ENCODE measurements around the gene LIMS4. TPM values are rescaled to one million over a fixed set of nuclear protein-coding genes. Genes with fewer than 3 reads are reported as not detected.
A peak's percentile ranks its signal among the peaks of the same experiment; 100 is the strongest.
"Not testable (repeated sequence)": the region's sequence is repeated elsewhere in the genome, so short reads cannot be mapped to it uniquely, and the experiment has no call there.

LIMS4 gene
- total RNA-seq, 2 donors from 2014 or later, result 0.17 to 1.1 TPM

DNA sequence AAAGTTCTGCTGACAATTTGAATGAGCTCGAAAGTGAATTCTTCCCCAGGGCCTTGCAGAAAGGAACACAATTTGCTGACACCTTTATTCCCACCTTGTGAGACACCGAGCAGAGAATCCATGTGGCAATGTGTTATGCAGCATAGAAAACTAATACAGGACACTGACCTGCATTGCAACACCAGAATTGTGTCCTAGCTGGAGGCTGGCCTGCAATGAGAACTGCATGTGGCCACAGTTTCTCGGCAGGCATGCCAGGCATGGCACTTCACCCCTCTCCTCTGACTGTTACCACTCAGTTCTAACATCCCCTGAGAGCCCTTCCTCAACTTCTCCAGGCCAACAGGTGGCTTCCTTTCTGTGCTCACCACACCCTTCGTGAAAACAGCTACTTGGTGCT, 46.9 kb downstream of the LIMS4 start:
- H3K27me3 Mint-ChIP-seq (ENCODE audit: low read depth); H3K4me1 Mint-ChIP-seq (ENCODE audit: low read depth); DNase-seq; H3K36me3 Mint-ChIP-seq (ENCODE audit: insufficient read depth in 2 of 2); H3K4me3 Mint-ChIP-seq; H3K27ac Mint-ChIP-seq; ATAC-seq (replicated peaks in 1 of 2); H3K9me3 Mint-ChIP-seq: not testable (repeated sequence)

DNA sequence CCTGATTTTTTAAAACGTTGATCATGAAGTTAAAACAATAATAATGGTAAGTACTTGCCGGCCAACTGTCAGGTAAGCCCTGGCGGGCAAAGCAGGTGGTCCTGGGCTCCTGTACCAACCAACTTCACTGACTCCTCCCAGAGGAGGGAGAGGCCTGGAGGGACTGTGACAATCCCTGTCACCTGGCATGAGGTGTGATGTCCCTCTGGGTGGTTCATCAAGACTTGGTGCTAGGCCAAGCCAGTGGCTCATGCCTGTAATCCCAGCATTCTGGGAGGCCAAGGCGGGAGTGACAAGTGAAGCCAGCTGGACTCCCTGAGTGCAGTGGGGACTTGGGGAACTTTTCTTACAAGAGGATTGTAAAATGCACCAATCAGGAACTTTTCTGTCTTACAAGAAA, 48.2 kb downstream of the LIMS4 start:
- not testable (repeated sequence) for H3K9me3 Mint-ChIP-seq; H3K4me3 Mint-ChIP-seq; H3K27me3 Mint-ChIP-seq (ENCODE audit: low read depth); H3K36me3 Mint-ChIP-seq (ENCODE audit: insufficient read depth in 2 of 2); H3K27ac Mint-ChIP-seq; H3K4me1 Mint-ChIP-seq (ENCODE audit: low read depth); DNase-seq; ATAC-seq (replicated peaks in 1 of 2)

DNA sequence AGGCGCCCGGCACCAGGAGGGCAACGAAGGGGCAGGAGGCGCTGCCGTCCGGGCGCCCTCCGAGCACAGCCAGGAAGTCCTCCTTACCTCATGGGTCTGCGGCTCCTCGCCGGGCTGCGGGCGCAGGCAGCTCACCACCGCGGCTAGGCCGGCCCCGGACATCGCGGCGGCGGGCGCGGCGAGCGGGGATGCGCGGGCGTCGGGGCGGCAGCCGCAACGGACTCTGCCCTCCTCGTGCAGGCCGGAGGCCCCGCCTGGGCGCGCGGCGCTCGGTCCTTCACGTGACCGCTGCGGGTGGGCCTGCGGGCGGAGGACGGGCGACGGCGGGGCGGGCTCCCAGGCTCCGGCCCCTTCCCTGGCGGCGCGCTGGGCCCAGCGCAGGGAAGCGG, 49.0 kb downstream of the LIMS4 start:
- H3K9me3 Mint-ChIP-seq; H3K27ac Mint-ChIP-seq; H3K4me3 Mint-ChIP-seq; H3K4me1 Mint-ChIP-seq (ENCODE audit: low read depth); H3K36me3 Mint-ChIP-seq (ENCODE audit: insufficient read depth in 2 of 2); DNase-seq; H3K27me3 Mint-ChIP-seq (ENCODE audit: low read depth): not testable (repeated sequence)
- ATAC-seq (replicated peaks in 1 of 2), result peak; percentile 59 to 68

DNA sequence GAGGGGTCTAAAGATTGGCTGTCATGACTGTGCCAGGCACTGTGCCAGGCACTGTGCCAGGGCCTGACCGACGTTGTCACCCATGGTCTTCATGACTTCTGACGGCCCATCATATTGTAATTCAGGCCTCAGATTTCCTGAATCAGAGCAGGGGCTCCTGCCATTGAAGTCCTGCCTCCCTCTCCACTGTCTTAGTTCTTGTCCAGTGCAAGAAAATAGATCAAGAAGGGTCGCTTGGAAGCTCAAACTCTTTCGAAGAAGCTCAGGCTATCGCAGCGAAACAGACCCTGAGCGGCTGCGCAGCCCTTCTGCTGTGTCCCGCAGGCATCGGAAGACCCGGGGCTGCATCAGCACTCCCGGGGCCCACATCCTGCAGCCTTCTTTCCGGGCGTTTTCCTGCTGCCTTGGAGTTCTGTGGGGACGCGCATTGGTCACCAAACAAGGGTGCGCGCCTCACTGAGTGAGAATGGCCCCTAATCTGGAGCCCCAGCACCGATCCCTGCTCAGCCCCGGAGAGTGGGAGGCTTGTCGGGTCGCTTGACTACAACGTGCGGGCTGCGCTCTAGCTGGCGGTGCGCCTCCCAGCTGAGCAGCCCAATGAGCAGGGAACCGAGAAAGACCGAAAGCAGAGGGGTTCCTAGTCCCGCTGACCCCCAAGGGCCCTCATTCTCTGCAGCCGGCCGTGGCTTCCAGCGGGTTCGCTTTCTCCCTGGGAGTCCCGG, 49.6 kb downstream of the LIMS4 start:
- H3K27ac Mint-ChIP-seq; H3K27me3 Mint-ChIP-seq (ENCODE audit: low read depth); H3K36me3 Mint-ChIP-seq (ENCODE audit: insufficient read depth in 2 of 2); H3K4me3 Mint-ChIP-seq; H3K4me1 Mint-ChIP-seq (ENCODE audit: low read depth); DNase-seq; H3K9me3 Mint-ChIP-seq: not testable (repeated sequence)
- ATAC-seq (replicated peaks in 1 of 2), result peak; percentile 25 to 49

DNA sequence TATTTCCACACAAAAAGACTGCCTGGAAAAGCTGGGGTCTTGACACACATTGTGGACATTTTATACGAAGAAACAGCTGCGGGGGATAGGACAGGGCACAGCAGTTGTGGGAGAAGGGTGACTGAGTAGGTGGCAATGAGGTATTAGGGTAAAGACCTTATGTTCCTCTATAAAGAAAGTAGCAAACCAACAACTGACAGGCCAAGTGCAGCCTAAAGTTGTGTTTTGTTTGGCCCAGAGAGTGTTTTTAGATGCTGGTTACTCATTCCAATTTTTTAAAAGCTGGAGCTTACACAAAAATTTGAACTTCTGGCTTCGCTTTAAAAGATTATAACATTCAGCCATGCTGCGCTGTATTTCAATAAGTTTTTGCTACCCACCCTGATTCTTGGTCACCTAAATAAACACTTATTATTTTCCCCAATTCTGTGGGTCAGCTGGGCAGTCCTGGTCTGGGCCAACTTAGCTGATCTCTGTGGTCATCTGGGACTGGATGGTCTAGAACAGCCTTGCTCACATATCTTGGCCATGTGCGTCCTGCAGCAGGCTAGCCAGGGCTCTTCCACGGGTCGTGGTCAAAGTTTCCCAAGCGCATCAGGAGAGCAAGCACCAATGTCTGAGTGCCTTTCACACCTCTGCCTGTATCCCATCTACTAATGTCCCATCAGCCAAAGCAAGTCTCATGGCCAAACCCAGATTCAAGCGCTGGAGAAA, 51.8 kb downstream of the LIMS4 start:
- not testable (repeated sequence) for H3K36me3 Mint-ChIP-seq (ENCODE audit: insufficient read depth in 2 of 2); H3K27me3 Mint-ChIP-seq (ENCODE audit: low read depth); ATAC-seq (replicated peaks in 1 of 2); H3K27ac Mint-ChIP-seq; H3K4me3 Mint-ChIP-seq; DNase-seq; H3K9me3 Mint-ChIP-seq; H3K4me1 Mint-ChIP-seq (ENCODE audit: low read depth)

DNA sequence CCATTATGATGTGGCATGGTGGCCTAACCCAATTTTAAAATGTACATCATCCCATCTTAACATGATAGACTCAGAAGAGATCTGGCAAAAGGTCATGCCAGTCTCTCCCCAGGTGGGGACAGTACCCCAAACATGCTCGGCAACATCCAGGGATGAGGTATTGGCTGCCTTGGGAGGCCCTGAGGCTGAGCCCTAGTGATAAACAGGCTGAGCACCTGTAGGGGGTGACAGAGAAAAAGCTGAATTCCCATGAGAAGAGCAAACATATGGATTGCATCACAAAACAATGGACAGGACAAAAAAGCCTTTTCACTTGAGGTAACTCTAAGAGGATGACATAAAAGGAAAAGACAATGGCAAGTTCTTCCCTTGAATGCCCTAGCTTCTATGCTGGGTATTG, 65.5 kb downstream of the LIMS4 start:
- not testable (repeated sequence) for ATAC-seq (replicated peaks in 1 of 2); H3K4me1 Mint-ChIP-seq (ENCODE audit: low read depth); DNase-seq; H3K4me3 Mint-ChIP-seq; H3K9me3 Mint-ChIP-seq; H3K27me3 Mint-ChIP-seq (ENCODE audit: low read depth); H3K36me3 Mint-ChIP-seq (ENCODE audit: insufficient read depth in 2 of 2); H3K27ac Mint-ChIP-seq

DNA sequence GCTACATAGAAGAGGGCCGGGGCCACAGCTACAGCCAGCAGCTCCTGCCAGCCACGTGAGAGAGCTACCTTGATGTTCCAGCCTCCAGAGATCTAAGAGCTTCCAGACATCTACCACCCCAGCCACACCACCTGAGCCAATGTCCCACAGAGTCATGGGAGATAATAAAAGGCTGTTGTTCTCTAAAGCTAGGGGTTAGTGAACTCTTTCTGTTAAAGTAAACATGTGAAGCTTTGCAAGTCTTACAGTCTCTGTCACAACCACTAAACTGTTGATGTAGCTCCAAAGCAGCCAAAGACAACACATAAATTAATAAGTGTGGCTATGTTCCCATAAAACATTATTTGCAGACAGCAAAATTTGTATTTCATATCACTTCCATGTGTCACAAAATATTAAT, 67.6 kb downstream of the LIMS4 start:
- H3K36me3 Mint-ChIP-seq (ENCODE audit: insufficient read depth in 2 of 2); ATAC-seq (replicated peaks in 1 of 2); H3K4me3 Mint-ChIP-seq; H3K9me3 Mint-ChIP-seq; DNase-seq; H3K27ac Mint-ChIP-seq; H3K4me1 Mint-ChIP-seq (ENCODE audit: low read depth); H3K27me3 Mint-ChIP-seq (ENCODE audit: low read depth): not testable (repeated sequence)

DNA sequence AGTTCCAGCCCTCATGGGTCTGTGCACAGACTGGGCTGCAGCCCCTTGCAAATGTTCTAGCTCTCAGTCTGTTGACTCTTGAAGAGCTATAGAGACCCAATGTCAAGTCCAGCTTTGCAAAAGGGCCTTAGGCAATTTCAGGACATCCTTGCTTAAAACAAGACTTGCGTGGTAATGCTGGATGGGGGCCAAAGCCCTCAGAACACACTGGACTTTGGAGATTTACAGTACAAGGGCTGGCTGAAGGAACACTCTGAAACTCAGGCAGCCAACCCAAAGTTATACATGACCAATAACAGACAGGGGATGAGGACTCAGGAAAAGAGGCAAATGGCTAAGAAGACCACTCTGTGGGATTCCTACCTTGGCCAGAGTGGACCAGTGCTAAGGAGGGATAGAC, 68.4 kb downstream of the LIMS4 start:
- DNase-seq; H3K36me3 Mint-ChIP-seq (ENCODE audit: insufficient read depth in 2 of 2); H3K27ac Mint-ChIP-seq; H3K9me3 Mint-ChIP-seq; H3K4me3 Mint-ChIP-seq; ATAC-seq (replicated peaks in 1 of 2); H3K4me1 Mint-ChIP-seq (ENCODE audit: low read depth); H3K27me3 Mint-ChIP-seq (ENCODE audit: low read depth): not testable (repeated sequence)

DNA sequence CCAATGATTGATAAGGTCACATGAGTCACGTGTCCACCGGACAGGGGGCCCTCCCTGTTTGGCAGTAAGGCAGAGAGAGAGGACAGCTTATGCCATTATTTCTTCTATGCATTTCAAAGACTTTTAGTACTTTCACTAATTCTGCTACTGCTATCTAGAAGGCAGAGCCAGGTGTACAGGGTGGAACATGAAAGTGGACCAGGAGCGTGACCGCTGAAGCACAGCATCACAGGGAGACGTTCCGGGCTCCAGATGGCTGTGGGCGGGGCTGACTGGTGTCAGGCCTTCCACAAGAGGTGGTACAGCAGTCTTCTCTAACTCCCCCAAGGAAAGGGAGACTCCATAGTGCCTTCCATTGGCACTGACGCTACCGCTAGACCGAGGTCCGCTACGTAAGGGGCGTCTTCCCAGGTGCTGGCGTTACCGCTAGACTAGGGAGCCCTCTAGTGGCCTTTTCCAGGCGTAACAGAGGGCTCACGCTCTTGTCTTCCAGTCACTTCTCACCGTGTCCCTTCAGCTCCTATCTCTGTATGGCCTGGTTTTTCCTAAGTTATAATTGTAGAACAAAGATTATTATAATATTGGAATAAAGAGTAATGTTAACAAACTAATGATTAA, 71.5 kb downstream of the LIMS4 start:
- DNase-seq; H3K4me3 Mint-ChIP-seq; H3K36me3 Mint-ChIP-seq (ENCODE audit: insufficient read depth in 2 of 2); H3K9me3 Mint-ChIP-seq; H3K27me3 Mint-ChIP-seq (ENCODE audit: low read depth); H3K4me1 Mint-ChIP-seq (ENCODE audit: low read depth); H3K27ac Mint-ChIP-seq: not testable (repeated sequence)
- peak; percentile 49 to 71 for ATAC-seq (replicated peaks in 1 of 2)

DNA sequence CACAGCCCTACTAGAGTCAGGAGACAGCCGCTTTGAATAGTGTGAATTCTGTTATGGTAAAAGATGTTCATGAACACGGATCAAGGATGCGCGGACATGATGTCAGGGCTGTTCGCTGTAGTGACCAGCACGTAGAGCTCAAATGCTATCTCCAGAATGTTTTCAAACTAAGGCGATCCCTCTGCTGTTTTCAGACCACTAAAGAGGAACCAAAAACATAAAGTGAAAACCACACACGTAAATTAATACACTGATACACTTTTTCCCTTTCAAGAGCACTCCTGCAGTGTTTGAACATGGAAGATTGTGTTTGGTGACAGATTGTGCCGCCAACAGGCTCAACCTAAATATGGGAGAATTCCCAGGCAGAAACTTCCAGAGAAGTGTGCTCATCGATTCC, 73.2 kb downstream of the LIMS4 start:
- H3K27me3 Mint-ChIP-seq (ENCODE audit: low read depth); H3K36me3 Mint-ChIP-seq (ENCODE audit: insufficient read depth in 2 of 2); H3K9me3 Mint-ChIP-seq; DNase-seq; ATAC-seq (replicated peaks in 1 of 2); H3K4me3 Mint-ChIP-seq; H3K27ac Mint-ChIP-seq; H3K4me1 Mint-ChIP-seq (ENCODE audit: low read depth): not testable (repeated sequence)

DNA sequence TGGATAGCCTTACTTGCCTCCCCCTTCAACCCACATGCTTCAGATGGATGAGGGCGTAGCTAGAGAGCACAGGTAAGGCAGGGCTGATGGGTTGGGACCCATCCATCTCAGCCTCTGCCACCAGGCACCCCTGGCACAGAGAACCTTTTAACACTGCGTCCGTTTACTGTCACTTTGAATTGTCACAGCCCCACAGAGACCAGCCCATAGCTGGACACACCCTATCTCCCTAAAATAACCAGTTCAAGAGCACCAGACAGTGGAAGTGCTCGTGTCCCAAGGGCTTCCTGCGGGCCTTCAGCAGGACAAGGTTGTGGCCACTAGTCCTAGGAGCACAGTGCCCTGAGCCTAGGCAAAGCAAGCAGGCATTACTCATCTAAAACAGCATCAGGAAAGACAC, 76.6 kb downstream of the LIMS4 start:
- not testable (repeated sequence) for ATAC-seq (replicated peaks in 1 of 2); H3K27ac Mint-ChIP-seq; DNase-seq; H3K36me3 Mint-ChIP-seq (ENCODE audit: insufficient read depth in 2 of 2); H3K27me3 Mint-ChIP-seq (ENCODE audit: low read depth); H3K4me3 Mint-ChIP-seq; H3K9me3 Mint-ChIP-seq; H3K4me1 Mint-ChIP-seq (ENCODE audit: low read depth)
